Natural killer cell (primary cell): Measurements from ENCODE around the gene MYOZ3. TPM values are rescaled to one million over a fixed set of nuclear protein-coding genes. Genes with fewer than 3 reads are reported as not detected.

ENCODE experiments used
- ATAC-seq, 3 donors: fragments of 150-1000 bp in 2 of 3; fragments of 200-7000 bp in 1 of 3; cut with Tn5 transposase; 1 replicate in 1 of 3; 2 replicates in 2 of 3; pipeline ENCODE4 v1.10.0; 2021; ENCODE audit warnings: mild to moderate bottlenecking in 2 of 3, moderate library complexity in 2 of 3
- DNase-seq, 2 donors: peaks; one replicate each; pipeline versions ENCODE4 v3.0.0 to v3.0.0-alpha.2; 2013 to 2021; ENCODE audit warnings: mixed read lengths in 1 of 2
- H3K27ac ChIP-seq: one replicate; pipeline ENCODE4 v1.5.1; 2013; ENCODE audit warnings: mild to moderate bottlenecking, low read length
- H3K27me3 ChIP-seq: one replicate; pipeline ENCODE4 v1.6.1; 2013; ENCODE audit warnings: low read length; ENCODE audit not compliant: control insufficient read depth, insufficient read depth
- H3K36me3 ChIP-seq: one replicate; pipeline ENCODE4 v1.6.1; 2013; ENCODE audit warnings: low read length; ENCODE audit not compliant: control insufficient read depth, insufficient read depth
- H3K4me1 ChIP-seq: one replicate; pipeline ENCODE4 v1.6.1; 2013; ENCODE audit warnings: low read length; ENCODE audit not compliant: control insufficient read depth, insufficient read depth
- H3K4me3 ChIP-seq: one replicate; pipeline ENCODE4 v1.5.1; 2013; ENCODE audit warnings: low read length
- H3K9me3 ChIP-seq: one replicate; pipeline ENCODE4 v1.6.1; 2013; ENCODE audit warnings: low read length; ENCODE audit not compliant: control insufficient read depth, insufficient read depth
- H3K27ac Mint-ChIP-seq, 2 donors: one replicate each; pipeline ENCODE4 v1.8.0; 2022; ENCODE audit warnings: mild to moderate bottlenecking in 2 of 2, mixed read lengths in 2 of 2, moderate library complexity in 1 of 2
- H3K27me3 Mint-ChIP-seq, 2 donors: one replicate each; pipeline ENCODE4 v1.8.0; 2022; ENCODE audit warnings: low read depth in 2 of 2, mixed read lengths in 2 of 2
- H3K36me3 Mint-ChIP-seq: one replicate; pipeline ENCODE4 v1.8.0; 2022; ENCODE audit warnings: mixed read lengths
- H3K4me1 Mint-ChIP-seq, 2 donors: one replicate each; pipeline ENCODE4 v1.8.0; 2022; ENCODE audit warnings: mixed read lengths in 2 of 2
- H3K4me3 Mint-ChIP-seq: one replicate; pipeline ENCODE4 v1.8.0; 2022; ENCODE audit warnings: mild to moderate bottlenecking, moderate library complexity, mixed read lengths
- H3K9me3 Mint-ChIP-seq, 2 donors: one replicate each; pipeline ENCODE4 v1.8.0; 2022; ENCODE audit warnings: mixed read lengths in 2 of 2
- WGBS: methylation state at CpG from one replicate; pipeline ENCODE4 v1.1.7; 2013; ENCODE audit warnings: missing lambda C conversion rate; ENCODE audit not compliant: insufficient coverage; 5-methylcytosine and 5-hydroxymethylcytosine counted together
- intact Hi-C: fragments of 100-400 bp; cut with micrococcal nuclease; formaldehyde crosslinking; loops from one replicate; pipeline ENCODE4 v1.14.2; 2022
- total RNA-seq, 4 donors: library from RNA; stranded (reverse); fragments of 120-200 nt in 1 of 4; gene quantifications; one replicate each; pipeline versions ENCODE4 v1.2.3 to v1.2.4, GENCODE V29; 2013 to 2022
- TF ChIP-seq, protein P1 (sequence below): fragments of 200-600 bp; IDR thresholded peaks from one replicate; pipeline ENCODE4 v1.8.0; 2022; ENCODE audit warnings: antibody characterized with exemption

MYOZ3 gene
- total RNA-seq, 3 donors from 2014 or later (not counting 1 experiment from before 2014, with no cell fraction given) = not detected

DNA sequence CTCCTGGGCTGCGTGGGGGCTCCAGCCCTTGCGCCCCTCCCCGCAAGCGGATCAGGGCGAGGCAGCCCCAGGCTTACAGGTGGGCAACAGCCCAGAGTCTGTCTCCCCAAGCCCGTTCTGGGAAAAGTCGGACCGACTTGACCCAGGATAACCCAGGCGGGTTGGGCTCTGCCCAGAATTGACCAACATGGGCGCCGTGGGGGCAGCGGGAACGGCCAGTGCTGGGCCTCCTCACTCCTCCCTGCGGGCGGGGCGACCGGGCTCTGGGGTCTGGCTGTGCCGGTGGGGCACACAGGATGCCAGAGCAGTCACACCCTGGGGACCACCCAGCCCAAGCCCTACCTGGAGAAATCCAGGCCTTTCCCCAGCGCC, 35.9 kb upstream of the MYOZ3 start:
- H3K4me1 ChIP-seq = peaks cover 14% of the 10 kb centered on the region
- no peaks in the 10 kb centered on the region for H3K36me3 Mint-ChIP-seq
- intact Hi-C loops = no loop called here
- no peak overlapping the region for H3K4me3 Mint-ChIP-seq
- H3K27me3 ChIP-seq = peaks cover 10% of the 10 kb centered on the region
- H3K9me3 ChIP-seq = no peaks in the 10 kb centered on the region
- no peak overlapping the region for H3K27ac ChIP-seq
- no peaks in the 10 kb centered on the region for H3K9me3 Mint-ChIP-seq
- ATAC-seq = no peak
- H3K36me3 ChIP-seq = no peaks in the 10 kb centered on the region
- 47% methylated on average over 19 of the region's 19 CpGs for WGBS
- peaks cover 8% of the 10 kb centered on the region in 2 donors for H3K4me1 Mint-ChIP-seq
- peak overlapping the region; percentile 43 for H3K4me3 ChIP-seq
- TF ChIP-seq, protein P1, sequence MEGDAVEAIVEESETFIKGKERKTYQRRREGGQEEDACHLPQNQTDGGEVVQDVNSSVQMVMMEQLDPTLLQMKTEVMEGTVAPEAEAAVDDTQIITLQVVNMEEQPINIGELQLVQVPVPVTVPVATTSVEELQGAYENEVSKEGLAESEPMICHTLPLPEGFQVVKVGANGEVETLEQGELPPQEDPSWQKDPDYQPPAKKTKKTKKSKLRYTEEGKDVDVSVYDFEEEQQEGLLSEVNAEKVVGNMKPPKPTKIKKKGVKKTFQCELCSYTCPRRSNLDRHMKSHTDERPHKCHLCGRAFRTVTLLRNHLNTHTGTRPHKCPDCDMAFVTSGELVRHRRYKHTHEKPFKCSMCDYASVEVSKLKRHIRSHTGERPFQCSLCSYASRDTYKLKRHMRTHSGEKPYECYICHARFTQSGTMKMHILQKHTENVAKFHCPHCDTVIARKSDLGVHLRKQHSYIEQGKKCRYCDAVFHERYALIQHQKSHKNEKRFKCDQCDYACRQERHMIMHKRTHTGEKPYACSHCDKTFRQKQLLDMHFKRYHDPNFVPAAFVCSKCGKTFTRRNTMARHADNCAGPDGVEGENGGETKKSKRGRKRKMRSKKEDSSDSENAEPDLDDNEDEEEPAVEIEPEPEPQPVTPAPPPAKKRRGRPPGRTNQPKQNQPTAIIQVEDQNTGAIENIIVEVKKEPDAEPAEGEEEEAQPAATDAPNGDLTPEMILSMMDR = no peak
- peaks cover 18 to 27% of the 10 kb centered on the region in 2 donors for H3K27me3 Mint-ChIP-seq
- no peak for DNase-seq
- no peak overlapping the region for H3K27ac Mint-ChIP-seq

DNA sequence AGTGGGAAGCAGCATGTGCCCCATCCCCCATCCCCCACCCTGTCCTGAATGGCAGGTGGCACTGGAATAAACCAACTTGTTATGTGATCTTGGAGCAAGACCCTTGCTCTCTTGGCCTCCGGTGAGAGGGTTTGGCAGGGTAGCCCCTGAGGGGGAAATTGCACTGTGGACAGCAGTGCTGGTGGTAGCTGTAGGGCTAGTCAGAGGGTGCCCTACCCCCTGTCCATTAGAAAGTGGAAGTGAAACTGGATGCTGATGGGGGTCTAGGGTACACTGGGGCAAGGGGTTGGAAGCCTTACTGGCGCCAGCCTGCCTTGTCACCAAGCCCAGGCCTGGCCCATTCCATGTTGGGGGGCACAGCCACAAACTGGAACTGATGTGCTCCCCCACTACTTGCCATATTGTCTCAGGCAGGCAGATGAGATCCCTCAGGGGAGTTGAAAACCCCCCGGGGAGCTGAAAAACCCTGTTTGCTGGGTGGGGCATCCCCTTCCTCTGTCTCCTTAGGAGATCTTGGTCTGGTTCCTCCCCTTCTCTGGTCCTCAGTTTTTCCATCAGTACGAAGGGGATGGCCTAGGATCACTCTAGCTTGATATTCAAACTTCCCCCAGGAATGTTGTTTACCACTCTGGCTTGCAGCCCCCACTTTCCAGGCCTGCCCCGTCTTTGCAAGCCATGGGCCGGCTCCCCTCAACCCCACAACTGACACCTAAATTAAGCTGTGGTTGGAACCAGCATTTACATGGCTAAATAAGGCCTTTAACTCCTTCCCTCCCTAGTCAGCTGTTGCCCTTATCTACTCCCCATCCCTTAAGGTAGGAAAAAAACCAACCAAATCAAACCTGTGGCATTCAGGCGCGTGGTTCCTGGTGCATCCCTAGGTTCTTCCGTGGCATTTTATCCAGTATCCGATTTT, 35.0 kb upstream of the MYOZ3 start:
- no peak for ATAC-seq

DNA sequence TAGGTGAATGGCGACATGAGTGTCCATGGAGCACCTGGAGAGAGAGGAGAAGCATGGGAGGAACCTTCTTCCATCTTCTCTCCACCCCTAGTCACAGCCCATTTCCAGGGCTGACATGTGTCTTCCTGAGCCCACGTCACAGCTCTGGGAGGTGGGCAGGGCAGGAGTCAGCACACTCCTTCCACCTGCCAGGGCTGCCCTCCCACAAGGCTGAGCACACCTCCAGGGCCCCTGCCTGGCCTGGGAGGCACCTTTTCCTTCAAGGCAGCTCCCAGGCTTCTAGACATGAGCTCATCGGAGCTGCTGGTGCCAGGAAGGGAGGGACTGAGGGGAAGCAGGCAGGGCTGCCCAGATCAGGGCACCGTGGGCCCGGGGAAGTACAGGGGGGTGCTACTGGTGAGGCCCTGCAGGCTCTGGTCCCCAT, 34.2 kb upstream of the MYOZ3 start:
- no peaks in the 10 kb centered on the region for H3K36me3 Mint-ChIP-seq
- DNase-seq = no peak
- Histone ChIP-seq H3K4me3 (no peak overlapping the region), H3K4me1 (peaks cover 14% of the 10 kb centered on the region), H3K27me3 (peaks cover 10% of the 10 kb centered on the region), H3K27ac (no peak overlapping the region), H3K36me3 (no peaks in the 10 kb centered on the region), H3K9me3 (no peaks in the 10 kb centered on the region)
- TF ChIP-seq, protein P1 = no peak
- peaks cover 8% of the 10 kb centered on the region in 2 donors for H3K4me1 Mint-ChIP-seq
- peaks cover 21 to 27% of the 10 kb centered on the region in 2 donors for H3K27me3 Mint-ChIP-seq
- no peak overlapping the region for H3K4me3 Mint-ChIP-seq
- WGBS = 77% methylated on average over 4 of the region's 5 CpGs
- H3K27ac Mint-ChIP-seq = no peak overlapping the region
- no peaks in the 10 kb centered on the region for H3K9me3 Mint-ChIP-seq
- no peak for ATAC-seq
- intact Hi-C loops = no loop called here

More for the DNA sequence above, 35.0 kb upstream of the MYOZ3 start:
- TF ChIP-seq, protein P1 = no peak
- Histone ChIP-seq H3K9me3 (no peaks in the 10 kb centered on the region), H3K27ac (no peak overlapping the region), H3K36me3 (no peaks in the 10 kb centered on the region), H3K4me3 (peak overlapping the region; percentile 43), H3K4me1 (peaks cover 14% of the 10 kb centered on the region), H3K27me3 (peaks cover 10% of the 10 kb centered on the region)
- intact Hi-C loops = no loop called here
- DNase-seq = no peak
- Mint-ChIP-seq H3K4me1 (peaks cover 8% of the 10 kb centered on the region in 2 donors), H3K9me3 (no peaks in the 10 kb centered on the region), H3K4me3 (no peak overlapping the region), H3K27me3 (peaks cover 20 to 27% of the 10 kb centered on the region in 2 donors), H3K36me3 (no peaks in the 10 kb centered on the region), H3K27ac (no peak overlapping the region)
- 57% methylated on average over 10 of the region's 10 CpGs for WGBS
